NCI-H187 (cell line): Measurements from ENCODE around the gene ARNT2.

ENCODE experiments used
- DNase-seq, 2 experiments: peaks; one replicate each; lab custom pipeline; 2025; lab: John Stamatoyannopoulos, UW

Gene ARNT2

DNA sequence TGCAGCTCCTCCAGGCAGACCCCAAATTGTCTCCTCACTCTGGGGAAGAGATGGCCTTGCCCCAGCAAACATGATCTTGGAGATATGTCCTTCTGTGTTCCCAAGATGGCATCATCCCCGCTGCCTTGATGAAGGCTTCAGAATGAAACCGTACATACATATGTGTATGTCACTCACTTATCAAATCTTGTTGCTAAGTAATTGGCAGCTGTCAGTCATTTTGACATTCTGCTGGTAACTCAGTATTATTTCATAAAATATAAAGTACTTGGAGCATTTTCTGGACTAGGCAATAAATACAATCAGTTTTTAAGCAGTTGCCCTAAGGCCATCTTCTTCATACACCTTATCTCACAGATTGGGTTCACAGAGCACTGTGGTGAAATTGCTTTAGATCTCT lies 62.4 kb downstream of the ARNT2 start:
- DNase-seq: no peak

DNA sequence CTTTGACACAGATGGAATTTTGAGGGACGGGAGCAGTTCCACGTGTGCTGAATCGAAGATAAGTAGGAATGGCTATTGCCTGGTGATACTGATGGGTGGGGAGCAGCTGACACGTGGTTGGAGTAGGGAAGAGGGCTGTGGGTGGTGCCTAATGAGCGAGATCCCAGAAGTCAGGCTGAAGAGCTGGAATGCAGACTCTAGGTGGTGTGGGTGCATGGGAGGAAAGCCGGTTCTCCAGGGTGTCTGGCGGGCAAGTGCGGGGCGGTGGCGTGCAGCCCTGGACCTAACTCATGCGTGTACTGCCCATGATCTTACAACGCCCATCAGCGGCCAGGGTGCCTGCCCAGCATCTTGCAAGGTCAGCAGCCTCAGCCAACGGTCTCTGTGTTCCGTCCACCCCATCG lies 63.1 kb downstream of the ARNT2 start:
- no peak for DNase-seq

DNA sequence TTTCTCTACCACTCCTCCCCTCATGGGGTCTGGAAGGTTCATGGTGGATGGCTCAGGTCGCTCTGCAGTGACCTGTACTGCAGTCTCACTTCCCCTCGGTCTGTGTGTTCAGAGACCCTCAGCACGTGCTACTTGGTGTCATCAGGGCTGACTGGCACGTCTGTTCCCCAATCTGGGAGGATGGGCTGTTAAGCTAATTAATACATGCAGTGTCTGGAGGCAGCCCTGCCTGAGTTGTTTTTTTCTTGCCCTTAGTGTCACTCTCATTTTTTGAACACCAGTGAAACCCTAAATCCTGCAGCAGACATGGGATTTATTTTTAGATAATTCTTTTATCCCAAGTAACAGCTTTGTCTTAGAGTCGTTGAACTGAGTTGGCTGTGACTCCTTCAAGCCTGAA lies 64.6 kb downstream of the ARNT2 start:
- DNase-seq: no peak

DNA sequence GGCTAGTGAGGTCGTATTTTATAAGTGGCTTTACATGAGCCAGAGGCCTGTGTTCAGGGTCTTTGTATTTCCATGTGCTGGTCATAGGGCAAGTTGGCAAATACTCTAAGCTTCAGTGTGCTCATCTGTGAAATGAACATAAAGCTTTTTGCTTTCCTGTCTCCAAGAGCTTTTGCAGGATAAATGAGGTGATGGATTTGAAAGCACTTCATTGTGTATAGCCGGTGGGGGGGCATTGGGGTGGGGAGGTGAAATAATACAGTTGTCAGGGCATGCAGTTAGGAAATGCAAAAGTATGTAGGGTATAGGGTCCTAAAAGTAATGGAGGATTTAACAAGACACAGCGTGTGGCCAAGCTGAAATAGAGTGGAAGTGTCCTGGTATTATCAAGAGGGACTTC lies 67.7 kb downstream of the ARNT2 start:
- DNase-seq: no peak

DNA sequence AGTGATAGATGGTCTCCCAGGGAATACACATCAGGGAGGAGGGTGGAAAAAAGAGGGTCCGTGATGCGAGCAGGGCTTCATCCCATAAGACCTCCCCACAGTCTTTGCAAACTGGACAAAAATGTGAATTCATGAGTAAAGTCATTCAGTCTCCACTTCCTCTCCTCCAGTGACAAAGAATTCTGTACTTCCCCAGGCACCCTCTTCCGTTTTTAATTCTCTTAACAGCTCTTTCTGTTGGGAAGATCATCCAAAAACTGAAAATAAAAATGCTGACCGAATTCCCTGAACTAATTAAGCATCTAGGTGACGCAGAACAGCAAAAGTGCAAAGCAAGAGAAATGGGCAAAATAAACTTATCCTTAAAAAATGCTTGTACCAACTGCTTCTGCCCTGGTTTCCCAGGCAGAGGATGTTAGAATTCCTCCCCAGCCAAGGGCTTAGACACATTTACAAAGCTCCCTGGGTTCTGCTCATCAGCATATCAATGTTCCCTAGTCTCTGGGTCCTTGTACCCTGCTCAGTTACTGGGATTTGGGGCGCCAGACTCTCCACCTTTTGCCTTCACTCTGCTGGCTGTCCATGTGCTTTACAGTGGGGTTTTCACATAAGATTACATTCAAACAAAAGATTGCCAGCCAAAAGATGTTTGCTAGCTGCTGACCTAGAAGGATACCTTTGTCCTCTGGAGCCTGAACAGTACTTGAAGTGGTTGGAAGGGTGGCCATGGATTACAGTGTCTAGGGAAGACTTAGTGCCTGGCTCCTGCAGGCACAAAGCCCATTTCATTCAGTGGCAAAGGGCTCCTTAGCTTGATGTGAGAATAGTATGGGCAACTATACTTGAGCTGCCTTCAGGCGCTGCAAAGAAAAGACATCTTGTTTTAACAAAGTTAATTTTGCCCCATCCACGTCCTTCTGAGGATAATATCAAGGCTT lies 69.4 kb downstream of the ARNT2 start:
- no peak for DNase-seq

DNA sequence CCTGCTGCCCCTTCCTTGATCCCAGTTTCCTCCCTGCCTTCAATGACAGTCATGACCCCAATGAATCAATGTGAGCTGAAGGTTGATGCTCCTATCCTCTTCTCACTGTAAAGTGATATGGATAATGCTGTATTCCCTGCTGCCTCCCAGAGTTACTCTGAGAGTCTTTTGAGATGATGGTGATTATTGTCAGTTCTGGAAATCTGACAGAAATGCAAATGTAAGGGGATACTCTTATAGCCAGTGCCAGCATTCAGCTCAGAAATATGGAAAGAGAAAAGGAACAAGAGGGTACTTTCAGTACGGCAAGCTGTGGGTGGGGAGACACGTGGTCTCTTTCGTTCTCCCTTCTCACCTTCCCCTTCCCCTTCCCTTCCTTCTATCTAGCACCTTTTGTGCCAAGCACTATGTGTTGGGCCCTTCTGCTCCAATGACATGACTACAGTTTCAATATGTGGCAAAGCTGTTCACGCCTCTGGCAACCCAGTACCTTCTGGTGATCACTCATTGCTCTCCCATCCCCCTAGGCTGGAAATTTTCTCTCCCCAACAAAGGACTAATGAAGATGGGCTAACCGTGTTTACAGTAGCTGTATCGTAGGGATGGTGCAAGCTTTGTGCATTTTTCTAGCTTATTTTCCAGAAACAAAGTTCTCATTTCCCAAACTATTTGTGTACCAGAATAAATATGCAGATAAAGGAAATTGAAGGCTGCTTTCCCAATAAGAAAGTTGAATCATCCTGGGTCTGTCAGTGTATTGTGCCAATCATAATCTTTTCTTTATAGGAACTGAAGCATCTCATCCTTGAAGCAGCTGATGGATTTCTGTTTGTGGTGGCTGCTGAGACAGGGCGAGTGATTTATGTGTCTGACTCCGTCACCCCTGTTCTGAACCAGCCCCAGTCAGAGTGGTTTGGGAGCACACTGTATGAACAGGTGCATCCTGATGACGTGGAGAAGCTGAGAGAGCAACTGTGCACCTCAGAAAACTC lies 70.3 kb downstream of the ARNT2 start:
- peak; percentile 9 to 56 for DNase-seq

DNA sequence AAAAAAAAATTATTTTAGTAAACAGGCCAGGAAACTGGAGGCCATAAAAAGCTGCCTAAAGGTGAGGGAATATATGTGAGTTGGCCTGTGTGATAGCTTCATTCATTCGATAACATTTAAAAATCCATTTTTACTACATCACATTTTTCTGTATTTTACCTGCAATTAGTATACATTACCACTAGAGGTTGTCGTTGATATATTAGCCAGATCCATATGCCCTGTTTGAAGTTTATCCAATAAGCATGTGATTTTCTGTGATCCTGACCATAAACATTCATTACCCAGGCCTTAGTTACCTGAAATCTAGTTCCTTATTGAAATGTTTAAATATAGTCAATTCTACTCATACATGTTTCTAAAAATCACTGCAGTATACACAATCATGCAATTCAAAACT lies 71.4 kb downstream of the ARNT2 start:
- DNase-seq: no peak

DNA sequence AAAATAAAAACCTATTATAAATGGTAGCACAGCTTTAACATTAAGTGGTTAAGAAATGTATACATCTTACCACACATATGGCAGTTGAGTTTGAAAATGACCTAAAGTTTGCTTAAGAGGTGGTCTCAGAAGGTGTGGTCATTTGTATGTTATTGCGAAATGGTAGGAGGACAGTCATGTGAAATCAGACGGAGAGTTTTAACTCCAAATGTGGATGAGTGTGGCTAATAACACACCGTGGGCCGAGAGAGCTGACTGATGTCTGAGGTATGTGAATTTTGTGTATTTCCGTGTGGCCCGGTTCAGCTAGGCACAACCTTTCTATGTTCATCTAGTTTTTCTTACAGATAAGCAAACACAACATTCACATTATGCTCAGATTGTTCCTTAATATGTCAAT lies 71.9 kb downstream of the ARNT2 start:
- DNase-seq: no peak

DNA sequence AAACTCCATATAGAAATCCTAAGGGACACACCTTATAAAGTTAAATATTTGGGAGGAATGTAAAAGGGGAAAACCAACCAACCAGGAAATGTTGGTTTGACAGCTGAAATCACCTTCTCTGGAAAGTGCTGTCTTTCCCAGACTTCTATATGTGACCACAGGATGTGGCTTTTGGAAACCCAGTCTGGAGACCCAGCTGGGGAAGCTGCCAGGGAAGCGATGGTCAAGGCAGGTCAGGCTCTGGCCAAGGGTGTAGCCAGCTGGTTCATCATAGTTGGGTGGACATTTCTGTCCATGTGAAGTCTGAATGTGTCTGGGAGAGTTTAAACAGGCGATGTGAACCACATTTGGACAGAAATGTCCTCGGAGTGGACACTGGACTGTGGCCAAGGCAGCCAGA lies 73.9 kb downstream of the ARNT2 start:
- DNase-seq: no peak

DNA sequence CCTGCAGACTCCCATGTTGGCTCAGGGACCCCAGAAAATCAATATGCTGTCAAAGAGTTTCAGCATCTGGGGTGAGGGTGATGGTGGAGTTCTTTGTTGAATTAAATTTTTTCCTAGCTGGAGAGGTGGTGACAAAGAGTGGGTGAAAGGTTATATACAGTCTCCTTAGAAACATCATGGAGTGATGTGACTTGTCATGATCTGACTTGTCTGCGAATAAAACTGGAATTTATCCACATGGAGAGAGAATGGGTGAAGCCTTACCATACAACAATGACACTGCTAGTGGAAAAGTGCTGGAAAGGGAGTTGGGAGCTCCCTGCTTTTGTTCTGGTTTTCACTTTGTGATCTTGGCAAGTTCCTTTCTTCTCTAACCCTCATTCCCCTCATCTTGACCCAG lies 75.0 kb downstream of the ARNT2 start:
- DNase-seq: no peak

DNA sequence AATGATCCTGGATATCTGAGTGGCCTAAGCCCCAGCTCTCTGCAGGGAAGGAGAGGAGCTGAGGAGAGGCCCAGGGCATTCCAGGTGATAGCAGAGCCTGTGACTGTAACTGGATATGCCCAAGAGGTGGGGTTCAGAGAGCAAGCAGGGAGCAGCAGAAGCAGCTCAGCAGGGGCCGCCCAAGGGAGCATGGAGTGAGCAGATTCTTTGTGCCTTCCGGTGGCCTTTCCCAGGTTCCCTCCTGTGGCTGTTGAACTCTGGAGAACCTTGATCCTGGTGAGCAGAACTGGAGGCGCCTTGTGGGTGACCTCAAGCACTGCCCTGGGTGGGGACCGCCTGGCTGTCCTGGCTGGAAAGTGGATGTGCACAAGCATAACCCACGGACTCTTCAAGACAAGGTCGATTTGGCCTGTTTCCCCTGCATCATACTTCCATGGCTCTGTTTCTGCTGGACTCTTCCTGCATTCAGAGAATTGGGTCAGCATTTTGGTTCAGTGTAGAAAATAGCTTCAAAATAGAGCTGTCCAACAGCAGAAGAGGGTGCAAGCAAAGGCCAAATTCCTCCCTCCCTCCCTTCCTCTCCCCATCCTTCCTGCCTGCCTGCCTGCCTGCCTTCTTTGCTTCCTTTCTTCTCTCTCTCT lies 76.1 kb downstream of the ARNT2 start:
- no peak for DNase-seq

DNA sequence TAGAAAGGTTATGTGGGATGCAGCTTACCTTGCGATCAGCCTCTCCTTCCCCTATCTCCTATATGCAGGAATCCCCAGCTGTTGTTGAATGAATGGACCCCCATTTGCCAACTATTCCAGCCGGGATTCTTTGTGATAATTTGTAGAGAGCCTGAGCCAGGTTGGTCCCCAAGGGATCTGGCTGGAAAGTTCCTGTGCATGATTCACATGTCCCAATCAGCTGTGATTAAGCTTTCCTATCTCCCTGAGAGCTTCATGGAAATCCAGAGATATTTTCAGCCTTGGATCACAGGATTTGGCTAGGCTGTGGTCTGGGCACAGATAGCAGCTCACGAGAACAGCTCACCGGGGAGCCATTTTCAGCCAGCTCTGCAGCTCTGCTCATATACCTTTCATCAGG lies 76.7 kb downstream of the ARNT2 start:
- DNase-seq: no peak

DNA sequence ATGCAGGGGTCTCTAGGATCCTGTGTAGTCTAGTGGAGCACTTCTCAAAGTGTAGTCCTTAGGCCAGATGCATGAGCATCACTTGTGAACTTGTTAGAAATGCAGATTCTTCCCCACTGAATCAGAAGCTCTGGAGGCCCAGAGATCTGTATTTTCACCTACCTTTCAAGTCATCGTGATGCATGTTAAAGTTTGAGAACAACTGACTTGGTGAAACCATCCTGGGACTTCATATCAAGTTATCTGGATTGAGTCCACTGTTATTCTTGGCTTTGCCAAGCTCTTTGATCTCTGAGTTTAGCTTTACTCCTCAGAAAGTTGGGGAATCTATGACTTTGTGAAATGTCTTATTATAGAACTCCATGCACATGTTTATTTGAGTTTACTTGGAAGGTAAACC lies 78.5 kb downstream of the ARNT2 start:
- DNase-seq: no peak

DNA sequence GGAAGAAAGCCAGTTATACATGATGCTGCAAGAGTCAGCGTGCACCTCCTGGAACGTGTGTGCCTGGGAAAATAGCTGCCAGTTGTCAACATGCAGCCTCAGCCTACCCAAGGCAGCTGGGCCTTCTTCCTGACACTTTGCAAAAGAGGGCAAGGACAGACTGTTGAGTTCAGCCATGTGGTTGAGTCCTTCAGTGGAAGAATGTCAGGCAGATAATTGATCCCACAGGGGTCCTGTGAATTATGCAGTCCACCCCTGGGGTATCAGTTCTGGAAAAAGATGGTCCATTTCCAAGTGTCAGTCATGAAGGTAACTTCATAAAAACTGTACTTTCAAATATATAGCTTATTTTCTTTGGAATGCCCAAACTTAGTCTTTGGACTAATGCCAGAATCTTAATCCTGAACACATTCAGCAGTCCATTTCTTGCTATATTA lies 79.6 kb downstream of the ARNT2 start:
- DNase-seq: no peak

DNA sequence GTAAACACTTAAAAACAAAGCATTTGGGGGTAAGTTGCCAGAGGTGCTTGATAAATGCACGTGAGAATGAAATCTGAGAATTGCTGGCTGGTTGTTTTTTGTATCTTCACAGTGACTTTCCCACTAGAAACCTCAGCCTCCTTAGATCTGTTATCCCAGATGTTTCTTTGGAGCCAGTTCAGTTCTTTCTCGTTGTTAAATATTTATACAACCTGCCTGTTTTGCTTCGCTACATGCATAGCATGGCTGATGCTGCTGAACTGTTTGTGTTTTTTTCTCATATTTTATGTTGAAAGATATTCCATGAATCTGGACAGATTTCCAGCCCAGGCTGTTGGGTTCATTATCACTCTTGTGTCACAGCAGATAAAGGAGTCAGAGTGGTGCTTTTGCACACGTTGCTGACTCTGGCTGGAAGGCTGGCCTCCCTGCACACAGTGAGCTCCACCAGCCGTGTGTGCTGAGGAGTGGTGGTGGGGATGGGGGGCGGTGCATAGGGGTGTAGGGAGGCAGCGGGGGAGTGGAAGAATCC lies 80.2 kb downstream of the ARNT2 start:
- DNase-seq: no peak

DNA sequence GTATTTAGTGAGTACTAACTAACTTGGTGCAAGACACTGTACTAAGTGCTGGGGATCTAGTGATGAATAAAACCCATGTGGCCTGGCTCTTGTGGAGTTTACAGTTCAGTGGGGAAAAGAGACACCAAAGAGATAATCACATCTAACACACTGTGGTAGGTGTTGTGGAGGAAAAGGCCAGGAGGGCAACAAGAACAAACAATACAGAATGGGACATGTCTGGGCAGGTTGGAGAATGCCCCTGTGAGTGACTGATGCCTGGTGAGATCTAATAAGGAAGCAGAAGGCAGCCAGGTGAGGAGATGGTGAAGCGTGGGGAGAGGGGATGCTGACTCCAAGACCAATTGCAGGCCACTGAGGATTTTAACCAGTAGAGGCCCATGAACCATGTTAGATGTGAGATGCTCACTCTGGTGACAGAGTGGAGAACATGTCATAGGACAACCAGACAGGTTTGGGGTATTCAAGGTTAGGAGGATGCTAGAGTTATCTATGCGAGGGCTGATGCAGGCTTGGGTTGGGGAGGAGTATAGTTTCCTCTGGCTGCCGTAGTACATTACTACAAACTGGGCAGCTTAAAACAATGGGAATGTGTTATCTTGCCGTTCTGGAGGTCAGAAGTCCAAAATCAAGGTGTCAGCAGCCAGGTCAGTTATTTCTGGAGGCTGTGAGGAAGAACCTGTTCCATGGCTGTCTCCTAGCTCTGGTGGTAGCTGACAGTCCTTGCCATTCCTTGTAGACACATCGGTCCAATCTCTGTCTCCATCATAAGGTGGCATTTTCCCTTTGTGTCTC lies 81.4 kb downstream of the ARNT2 start:
- no peak for DNase-seq

DNA sequence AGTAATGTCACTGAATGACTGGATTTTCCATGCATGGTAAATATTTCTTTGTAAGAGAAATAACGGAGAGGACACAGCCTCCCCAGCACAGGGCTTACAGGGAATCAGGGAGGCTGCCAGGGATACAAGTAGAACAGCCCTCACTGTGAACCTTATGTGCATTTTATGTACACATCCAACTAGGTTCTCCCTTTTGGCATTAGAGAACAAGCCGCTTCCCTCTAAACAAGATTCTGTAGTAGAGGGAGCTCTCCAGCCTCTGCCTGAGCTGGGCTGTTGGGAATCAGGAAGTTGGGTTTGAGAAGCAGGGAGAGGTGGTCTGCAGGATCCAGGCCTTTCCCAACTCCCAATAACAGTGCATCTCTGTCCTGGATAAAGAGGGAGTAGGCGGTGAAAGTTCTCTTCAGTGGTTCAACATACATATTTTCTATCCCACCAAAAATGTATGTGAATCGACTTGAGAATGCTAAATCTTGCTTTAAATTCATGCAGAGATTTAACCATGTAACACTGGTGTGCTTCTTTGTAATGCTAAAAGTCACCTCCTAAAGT lies 83.7 kb downstream of the ARNT2 start:
- no peak for DNase-seq

DNA sequence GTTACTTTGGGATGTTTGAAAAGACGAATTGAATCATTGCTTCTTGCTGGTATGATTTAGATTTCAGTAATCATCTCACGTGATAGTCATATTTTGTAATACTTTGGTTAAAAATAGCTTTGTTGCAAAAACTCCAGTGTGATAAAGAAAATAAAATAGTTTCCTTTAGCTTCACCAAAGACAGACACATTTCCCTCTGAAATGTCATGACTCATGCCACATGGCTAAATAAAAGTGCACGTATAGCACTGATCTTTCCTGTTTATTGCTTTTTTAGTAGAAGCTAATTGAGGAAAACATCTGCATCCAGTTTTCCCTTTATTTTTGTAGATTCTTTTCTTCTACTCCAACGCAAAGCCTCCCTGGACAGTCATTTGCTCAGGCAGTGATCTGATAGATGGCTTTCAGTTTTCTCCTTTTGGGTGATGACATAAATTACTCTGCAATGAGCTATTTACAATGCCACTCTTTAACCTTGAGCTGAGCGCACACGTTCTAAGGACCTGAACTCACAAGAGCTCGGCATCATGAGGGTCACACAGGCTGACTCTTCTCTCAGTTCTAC lies 84.9 kb downstream of the ARNT2 start:
- DNase-seq: no peak

DNA sequence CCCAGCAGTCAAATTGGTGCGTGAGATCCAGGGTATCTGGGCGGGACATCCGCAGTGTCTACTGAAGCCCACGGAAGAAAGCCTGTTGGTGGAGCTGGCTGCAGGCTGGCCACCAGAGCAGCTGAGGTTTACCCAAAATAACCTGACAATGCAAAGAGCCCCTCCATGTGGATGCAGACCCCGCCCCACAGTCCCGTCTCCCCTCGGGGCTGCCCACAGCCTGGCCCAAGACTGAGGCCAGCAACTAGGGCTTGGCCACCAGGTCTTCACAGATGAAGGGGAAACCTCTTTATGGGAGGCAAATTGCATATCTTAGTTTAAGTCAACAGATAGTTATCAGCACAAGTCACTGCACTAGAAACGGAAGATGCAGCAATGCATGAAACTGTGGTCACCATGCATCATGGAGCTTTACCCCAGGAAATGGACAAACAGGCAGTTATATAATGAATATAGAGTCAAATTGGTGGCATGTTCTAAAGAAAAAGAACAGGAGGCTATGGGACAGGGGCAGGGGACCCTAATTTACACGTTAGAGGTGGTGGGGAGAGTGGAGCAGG lies 86.3 kb downstream of the ARNT2 start:
- no peak for DNase-seq

DNA sequence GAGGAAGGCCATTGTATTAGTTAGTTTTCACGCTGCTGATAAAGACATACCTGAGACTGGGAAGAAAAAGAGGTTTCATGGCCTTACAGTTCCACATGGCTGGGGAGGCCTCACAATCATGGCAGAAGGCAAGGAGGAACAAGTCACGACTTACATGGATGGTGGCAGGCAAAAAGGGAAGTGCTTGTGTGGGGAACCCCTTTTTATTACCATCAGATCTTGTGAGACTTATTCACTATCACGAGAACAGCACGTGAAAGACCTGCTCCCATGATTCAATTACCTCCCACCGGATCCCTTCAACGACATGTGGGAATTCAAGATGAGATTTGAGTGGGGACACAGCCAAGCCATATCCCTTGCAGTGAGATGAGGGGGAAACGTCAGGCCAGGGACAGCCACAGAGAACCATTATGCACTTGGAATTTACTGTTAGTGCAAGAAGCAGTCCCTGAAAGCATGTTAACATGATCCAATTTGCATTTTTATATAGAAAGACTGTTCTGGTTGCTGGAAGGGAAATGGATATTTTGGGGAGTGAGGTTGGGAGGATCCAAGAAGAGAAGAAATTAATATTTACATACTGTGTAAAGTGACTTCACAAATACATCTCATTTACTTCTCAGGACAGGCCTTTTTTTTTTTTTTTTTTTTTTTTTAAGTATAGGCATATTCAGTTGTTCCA lies 87.1 kb downstream of the ARNT2 start:
- DNase-seq: no peak
